NCI-H128 (cell line): ENCODE measurements around the gene SORT1.
"Not testable (repeated sequence)": the region's sequence is repeated elsewhere in the genome, so short reads cannot be mapped to it uniquely, and the experiment has no call there.

Experiments
- DNase-seq: peaks from one replicate; lab custom pipeline; 2025; ENCODE audit not compliant: unreplicated experiment; lab: John Stamatoyannopoulos, UW

Gene SORT1

DNA sequence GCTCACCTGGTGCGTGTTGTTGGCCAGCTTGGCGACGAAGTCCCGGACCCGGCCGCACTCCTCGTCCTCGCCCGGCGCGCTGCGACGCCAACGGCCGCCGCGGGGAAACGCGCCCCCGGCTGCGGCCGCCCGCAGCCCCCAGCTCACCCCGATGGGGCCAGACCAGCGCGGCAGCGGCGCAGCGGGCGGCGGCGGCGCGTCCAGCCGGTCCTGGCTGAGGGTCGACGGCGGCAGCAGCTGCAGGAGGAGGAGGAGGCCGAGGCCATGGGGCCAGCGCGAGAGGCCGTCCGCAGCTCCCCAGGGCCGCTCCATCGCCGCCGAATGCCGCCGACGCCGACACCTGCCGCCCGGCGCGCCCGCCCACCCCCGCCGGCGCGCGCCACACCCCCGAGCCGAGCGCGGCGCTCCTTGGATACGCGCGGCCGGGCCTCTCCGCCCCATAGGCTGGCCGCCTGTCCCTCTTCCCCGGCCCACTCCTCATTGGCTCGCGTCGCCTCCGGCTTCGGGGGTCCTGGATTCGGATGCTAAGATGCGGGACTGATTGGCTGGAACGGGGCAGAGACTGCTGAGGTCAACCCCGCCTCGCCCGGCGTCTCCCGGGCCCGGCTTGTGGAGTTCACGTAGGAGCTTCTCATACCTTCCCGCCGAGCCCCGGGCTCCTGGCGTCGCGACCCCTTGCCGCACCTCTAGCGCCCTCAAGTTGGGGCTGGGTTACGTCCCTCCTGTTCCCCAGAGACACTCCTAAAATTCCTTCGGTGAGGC, at the start of gene SORT1:
Gene SORT1, minus strand, starts transcription at position 338 of the 762 bp plus-strand sequence. Its CDS starts 26 bp downstream, at position 312.
- DNase-seq = peak; percentile 93

- not testable (repeated sequence) for DNase-seq
These were observed 48.4 kb upstream of the SORT1 start for GRCh38 chr1:109445949-109446695.

DNA sequence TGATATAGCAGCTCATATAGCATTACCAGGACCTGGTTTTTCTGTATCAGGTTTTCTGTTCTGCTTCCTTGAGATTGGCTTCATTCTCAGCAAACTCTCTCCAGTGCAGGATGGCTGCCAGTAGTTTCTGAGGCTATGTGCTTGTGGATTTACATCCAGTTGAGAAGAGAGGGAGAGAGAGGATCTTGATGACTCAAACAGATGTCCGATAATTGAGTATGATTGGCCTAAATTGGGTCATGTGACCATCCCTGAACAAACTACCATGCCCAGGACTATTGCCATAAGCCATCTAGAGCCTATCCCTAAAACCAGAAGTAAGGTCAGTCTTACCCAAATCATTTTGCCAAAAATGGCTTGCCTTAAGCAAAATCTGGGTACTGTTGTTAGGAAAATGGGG, 46.6 kb upstream of the SORT1 start:
- DNase-seq = no peak

DNA sequence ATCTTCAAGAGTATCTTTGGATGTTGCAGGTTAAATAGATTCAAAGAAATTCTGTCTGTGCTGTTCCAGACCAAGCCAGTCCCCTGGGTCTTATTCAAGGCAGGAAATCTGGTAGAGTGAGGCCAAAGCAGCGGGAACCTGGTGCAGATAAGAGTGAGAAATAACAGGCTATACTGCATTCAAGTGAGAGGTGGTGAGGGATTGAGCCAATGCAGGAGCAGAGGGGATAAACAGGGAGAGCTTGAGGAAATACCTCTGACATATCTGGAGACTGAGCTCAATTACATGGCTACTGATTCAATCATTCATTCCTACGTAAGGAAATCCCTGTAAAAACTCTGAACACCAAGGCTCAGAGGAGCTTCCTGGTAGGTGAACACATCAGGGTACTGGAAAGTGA, 45.8 kb upstream of the SORT1 start:
- DNase-seq = no peak

DNA sequence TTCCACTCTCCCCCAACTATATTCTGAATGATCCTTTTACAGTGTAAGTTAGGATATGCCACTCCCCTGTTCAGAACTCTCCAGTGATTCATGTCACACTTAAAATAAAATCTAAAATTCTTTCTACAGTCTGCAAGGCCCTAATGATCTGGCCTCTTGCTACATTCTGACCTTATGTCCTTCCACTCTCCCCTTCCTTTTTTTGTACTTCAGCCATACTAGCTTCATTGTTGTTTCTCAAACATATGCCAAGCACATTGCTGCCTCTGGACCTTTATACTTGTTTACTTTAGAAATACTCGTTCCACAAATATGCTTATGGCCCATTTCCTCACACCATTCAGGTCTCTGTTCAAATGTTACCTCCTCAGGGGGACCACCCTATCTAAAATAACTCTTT, 43.4 kb upstream of the SORT1 start:
- no peak for DNase-seq

- no peak for DNase-seq
These were observed 41.1 kb upstream of the SORT1 start for GRCh38 chr1:109438798-109439297.

DNA sequence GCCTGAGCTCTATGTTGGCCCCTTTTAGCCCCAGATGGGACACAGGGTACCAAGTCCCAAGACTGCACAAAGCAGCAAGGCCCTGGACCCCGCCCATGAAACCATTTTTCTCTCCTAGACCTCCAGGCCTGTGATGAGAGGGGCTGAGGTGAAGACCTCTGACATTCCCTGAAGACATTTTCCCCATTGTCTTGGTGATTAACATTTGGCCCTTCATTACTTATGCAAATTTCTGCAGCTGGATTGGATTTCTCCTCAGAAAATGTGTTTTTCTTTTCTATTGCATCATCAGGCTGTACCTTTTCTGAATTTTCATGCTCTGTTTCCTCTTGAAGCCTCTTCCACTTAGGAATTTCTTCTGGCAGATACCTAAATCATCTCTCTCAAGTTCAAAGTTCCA, 36.8 kb upstream of the SORT1 start:
- no peak for DNase-seq

- no peak for DNase-seq
These were observed 35.6 kb upstream of the SORT1 start for GRCh38 chr1:109433322-109433721.

GRCh38 chr1:109432336-109432735, 34.6 kb upstream of the SORT1 start:
- no peak for DNase-seq

- no peak for DNase-seq
These were observed 29.4 kb upstream of the SORT1 start for GRCh38 chr1:109427171-109427467.

GRCh38 chr1:109426281-109427170, 28.8 kb upstream of the SORT1 start, which contains the start of gene PSMA5:
TSS of gene PSMA5 (minus strand) at chr1:109426448. CDS start at chr1:109426330, 118 bp downstream.
- peak; percentile 95 for DNase-seq

DNA sequence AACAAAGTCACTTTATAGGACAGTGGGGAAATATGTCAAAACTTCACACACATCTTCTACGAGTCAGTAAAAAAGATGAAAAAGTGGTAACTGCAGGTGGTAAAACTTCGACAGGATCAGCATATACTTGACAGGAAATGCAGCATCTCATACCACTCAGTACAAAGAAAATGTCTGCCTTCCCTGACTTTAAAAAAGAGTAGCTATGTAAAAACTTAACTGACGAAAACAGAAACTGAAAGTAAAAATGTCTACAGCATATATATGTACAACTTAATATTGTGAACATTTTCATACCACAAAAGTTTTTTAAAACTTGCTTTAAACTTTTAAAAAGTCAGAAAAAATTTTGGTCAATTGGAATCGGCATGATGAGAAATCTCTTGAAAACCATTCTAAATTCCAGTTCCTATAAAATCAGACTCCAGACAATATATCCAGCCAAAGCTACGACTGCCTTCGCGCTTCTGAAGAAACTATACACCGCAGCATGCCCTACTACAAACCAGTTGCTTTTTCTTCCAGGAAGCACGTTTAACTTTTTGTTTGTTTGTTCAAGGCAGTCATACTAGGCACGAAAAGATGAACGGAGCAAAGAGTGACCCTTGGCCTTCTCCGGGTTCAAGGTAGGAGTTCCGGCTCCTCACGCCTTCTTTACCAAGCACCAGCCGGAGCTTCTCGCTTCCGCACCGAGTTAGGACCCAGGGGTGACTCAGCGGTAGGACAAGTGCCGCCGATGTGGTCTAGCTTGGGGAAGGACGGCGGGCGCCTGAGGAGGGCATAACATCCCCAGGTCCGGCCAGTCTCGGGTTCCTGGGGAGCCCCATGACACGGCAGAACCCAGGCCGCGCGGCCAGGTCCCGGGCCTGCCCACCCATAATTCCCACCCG, 27.9 kb upstream of the SORT1 start:
- DNase-seq = no peak

- no peak for DNase-seq
These were observed 25.8 kb upstream of the SORT1 start for GRCh38 chr1:109423498-109423897.

DNA sequence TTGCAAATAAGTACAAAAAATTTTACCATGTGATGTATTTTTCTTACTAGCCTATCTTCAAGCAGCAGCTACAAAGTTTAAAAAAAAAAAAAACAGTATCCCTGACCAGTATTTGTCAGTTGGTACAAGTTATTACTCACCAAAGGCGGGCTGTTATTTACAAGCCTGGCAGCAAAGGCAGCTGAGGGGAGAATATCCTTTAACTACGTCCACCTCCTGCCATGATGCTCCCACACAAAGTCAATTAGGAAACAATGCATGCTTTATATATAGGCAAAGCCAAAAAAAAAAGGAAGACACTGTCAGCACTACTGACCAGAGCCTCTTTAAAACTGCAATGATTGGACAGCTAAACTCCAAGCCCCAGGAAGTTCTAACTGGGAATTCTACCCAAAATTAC, 14.8 kb upstream of the SORT1 start:
- DNase-seq = no peak

- no peak for DNase-seq
These were observed 7.1 kb upstream of the SORT1 start for GRCh38 chr1:109404838-109405237.

- DNase-seq = no peak
These were observed 4.3 kb upstream of the SORT1 start for GRCh38 chr1:109402025-109402424.

DNA sequence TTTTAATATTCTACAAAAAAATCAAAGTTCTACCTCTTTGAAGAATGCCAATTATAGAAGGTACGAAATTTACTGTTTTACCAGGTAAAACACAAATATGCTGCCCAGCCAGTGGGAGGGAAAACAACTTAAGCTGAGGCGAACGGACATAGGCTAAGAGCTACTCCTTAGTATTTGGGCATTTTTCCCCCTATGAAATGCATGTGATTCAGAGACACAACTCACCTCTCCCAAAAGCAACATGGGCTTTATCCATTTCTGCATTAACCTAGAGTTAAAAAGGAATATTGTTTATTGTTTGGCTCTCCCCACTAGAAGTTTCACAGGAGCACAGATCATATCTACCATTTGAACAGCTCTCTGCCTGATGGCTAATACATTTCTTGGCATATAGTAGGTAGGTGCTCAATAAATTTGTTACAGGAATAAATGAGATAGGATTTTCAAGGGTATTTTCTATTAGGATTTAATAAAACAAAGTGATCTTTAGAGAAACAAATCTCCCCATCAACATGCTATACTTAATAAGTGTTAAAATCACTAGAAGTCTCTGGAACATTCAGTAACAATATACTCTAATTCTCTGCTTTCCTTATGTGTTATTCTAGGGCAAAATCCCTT, 2.4 kb upstream of the SORT1 start:
- no peak for DNase-seq

- DNase-seq = peak; percentile 65
These were observed 1.7 kb upstream of the SORT1 start for GRCh38 chr1:109399326-109399957.
